Liver (tissue), 3 donors: ENCODE results near the gene NOS1AP.
A peak's percentile ranks its signal among the peaks of the same experiment; 100 is the strongest.

Source experiments
- GABPA ChIP-seq, 2 donors: IDR thresholded peaks in 1 of 2; conservative IDR thresholded peaks in 1 of 2; 2 replicates each; pipeline ENCODE4 v1.6.1; 2016; ENCODE audit warnings: antibody characterized with exemption in 2 of 2, mild to moderate bottlenecking in 1 of 2, moderate library complexity in 1 of 2
- JUND ChIP-seq, 2 donors: IDR thresholded peaks; 2 replicates each; pipeline ENCODE4 v1.6.1; 2016; ENCODE audit warnings: antibody characterized with exemption in 2 of 2
- RAD21 ChIP-seq, 2 donors: IDR thresholded peaks; 2 replicates each; pipeline ENCODE4 v1.6.1; 2016; ENCODE audit warnings: antibody characterized with exemption in 2 of 2, mild to moderate bottlenecking in 2 of 2
- RXRA ChIP-seq, 2 donors: IDR thresholded peaks; 2 replicates each; pipeline ENCODE4 v1.6.1; 2017 to 2018; ENCODE audit warnings: antibody characterized with exemption in 2 of 2, mild to moderate bottlenecking in 1 of 2
- YY1 ChIP-seq: IDR thresholded peaks from 2 replicates; pipeline ENCODE4 v1.6.1; 2016; ENCODE audit warnings: antibody characterized with exemption, mild to moderate bottlenecking
- TF ChIP-seq, protein P1 (sequence below): fragments of 150-350 bp; IDR thresholded peaks from 2 replicates; pipeline ENCODE4 v1.5.1; 2017; ENCODE audit warnings: improper control_type of control experiment, low read depth, low read length; ENCODE audit not compliant: missing input control
- TF ChIP-seq, protein P2 (sequence below): IDR thresholded peaks from 2 replicates; pipeline ENCODE4 v1.6.1; 2016; ENCODE audit warnings: antibody characterized with exemption, mild to moderate bottlenecking
- TF ChIP-seq, protein P3 (sequence below): IDR thresholded peaks from 2 replicates; pipeline ENCODE4 v1.6.1; 2016; ENCODE audit warnings: antibody characterized with exemption
- donor health status: healthy.
- donor health status: healthy.

DNA sequence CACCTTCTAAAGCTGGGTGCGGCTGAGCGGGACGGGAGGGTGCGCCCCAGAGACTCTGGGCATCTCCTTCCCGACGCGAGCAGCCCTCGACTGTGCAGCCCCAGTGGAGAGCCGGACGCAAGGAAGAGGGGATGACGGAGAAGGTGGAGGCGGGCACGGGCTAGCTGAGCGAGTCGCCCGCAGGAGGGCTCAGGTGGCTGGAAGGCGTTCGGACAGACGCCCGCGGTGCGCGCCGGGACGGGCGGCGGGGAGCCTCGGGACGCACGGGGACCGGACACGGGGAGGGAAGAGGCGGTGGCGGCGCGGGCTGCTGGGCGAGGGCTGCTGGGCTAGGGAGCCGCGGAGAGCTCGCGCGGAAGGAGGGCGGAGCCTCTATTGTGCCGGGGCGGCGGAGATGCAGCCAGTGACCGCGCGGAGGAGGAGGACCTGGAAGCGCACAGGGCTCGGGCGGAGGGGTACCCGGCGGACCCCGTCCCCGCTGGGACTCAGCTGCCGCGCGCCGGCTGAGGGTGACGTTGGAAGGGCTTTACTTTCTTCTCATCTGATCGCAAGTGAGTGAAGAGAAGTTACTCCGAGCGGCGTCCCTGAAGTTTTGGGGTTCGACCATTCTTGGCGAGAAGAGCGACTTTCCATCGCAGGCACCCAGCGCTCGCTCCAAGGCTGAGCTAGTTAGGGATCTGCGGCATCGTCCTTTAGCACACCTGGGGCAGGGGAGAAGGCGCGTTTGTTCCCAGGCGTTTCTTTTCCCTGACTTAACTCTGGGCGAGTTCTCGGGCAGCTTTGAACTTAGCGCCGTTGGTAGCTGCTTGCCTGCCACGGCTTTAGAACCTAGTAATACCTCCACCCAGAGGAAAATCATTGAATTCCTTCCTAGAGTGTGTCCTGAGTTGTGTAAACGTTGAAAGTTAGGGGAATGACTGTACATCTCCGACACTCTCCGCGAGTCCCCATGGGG lies 45.7 kb upstream of the NOS1AP start, which contains the start of gene OLFML2B:
- TF ChIP-seq GABPA (IDR thresholded peaks at IDR 0.05 in 1 of 2, conservative IDR thresholded peaks at IDR 0.05 in 1 of 2) (no peak), RXRA (IDR thresholded peaks at IDR 0.05) (no peak), RAD21 (IDR thresholded peaks at IDR 0.05) (peak; percentile 66 to 70), YY1 (no peak), JUND (IDR thresholded peaks at IDR 0.05) (no peak)
- TF ChIP-seq, protein P1, sequence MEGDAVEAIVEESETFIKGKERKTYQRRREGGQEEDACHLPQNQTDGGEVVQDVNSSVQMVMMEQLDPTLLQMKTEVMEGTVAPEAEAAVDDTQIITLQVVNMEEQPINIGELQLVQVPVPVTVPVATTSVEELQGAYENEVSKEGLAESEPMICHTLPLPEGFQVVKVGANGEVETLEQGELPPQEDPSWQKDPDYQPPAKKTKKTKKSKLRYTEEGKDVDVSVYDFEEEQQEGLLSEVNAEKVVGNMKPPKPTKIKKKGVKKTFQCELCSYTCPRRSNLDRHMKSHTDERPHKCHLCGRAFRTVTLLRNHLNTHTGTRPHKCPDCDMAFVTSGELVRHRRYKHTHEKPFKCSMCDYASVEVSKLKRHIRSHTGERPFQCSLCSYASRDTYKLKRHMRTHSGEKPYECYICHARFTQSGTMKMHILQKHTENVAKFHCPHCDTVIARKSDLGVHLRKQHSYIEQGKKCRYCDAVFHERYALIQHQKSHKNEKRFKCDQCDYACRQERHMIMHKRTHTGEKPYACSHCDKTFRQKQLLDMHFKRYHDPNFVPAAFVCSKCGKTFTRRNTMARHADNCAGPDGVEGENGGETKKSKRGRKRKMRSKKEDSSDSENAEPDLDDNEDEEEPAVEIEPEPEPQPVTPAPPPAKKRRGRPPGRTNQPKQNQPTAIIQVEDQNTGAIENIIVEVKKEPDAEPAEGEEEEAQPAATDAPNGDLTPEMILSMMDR = peak; percentile 23
- TF ChIP-seq, protein P2, sequence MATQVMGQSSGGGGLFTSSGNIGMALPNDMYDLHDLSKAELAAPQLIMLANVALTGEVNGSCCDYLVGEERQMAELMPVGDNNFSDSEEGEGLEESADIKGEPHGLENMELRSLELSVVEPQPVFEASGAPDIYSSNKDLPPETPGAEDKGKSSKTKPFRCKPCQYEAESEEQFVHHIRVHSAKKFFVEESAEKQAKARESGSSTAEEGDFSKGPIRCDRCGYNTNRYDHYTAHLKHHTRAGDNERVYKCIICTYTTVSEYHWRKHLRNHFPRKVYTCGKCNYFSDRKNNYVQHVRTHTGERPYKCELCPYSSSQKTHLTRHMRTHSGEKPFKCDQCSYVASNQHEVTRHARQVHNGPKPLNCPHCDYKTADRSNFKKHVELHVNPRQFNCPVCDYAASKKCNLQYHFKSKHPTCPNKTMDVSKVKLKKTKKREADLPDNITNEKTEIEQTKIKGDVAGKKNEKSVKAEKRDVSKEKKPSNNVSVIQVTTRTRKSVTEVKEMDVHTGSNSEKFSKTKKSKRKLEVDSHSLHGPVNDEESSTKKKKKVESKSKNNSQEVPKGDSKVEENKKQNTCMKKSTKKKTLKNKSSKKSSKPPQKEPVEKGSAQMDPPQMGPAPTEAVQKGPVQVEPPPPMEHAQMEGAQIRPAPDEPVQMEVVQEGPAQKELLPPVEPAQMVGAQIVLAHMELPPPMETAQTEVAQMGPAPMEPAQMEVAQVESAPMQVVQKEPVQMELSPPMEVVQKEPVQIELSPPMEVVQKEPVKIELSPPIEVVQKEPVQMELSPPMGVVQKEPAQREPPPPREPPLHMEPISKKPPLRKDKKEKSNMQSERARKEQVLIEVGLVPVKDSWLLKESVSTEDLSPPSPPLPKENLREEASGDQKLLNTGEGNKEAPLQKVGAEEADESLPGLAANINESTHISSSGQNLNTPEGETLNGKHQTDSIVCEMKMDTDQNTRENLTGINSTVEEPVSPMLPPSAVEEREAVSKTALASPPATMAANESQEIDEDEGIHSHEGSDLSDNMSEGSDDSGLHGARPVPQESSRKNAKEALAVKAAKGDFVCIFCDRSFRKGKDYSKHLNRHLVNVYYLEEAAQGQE = no peak
- TF ChIP-seq, protein P3, sequence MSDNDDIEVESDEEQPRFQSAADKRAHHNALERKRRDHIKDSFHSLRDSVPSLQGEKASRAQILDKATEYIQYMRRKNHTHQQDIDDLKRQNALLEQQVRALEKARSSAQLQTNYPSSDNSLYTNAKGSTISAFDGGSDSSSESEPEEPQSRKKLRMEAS = no peak
